H1 (cell line): Measurements from ENCODE around the gene RELN.

Source experiments
- CTCF ChIP-seq, 3 experiments: IDR thresholded peaks; 1 replicate in 2 of 3; 2 replicates in 1 of 3; pipeline versions ENCODE4 v1.5.1 to v1.6.1; 2011; ENCODE audit warnings: low read length in 3 of 3, mild to moderate bottlenecking in 3 of 3, inconsistent platforms in 2 of 3, low read depth in 1 of 3, moderate library complexity in 1 of 3; ENCODE audit not compliant: insufficient read depth in 1 of 3; ENCODE audit errors: control extremely low read depth in 1 of 3
- HDAC6 ChIP-seq: IDR thresholded peaks from one replicate; pipeline ENCODE4 v1.7.1; 2012; ENCODE audit warnings: low read depth, mild to moderate bottlenecking, inconsistent platforms, low read length, moderate library complexity
- POLR2A ChIP-seq, 2 experiments: IDR thresholded peaks; 1 replicate in 1 of 2; 2 replicates in 1 of 2; pipeline ENCODE4 v1.6.1; 2011; ENCODE audit warnings: low read depth in 2 of 2, low read length in 2 of 2, mild to moderate bottlenecking in 2 of 2; ENCODE audit errors: control extremely low read depth in 1 of 2
- POLR2AphosphoS5 ChIP-seq: IDR thresholded peaks from 2 replicates; pipeline ENCODE4 v1.6.1; 2011; ENCODE audit warnings: low read depth, low read length
- RAD21 ChIP-seq, 2 experiments: IDR thresholded peaks in 1 of 2; conservative IDR thresholded peaks in 1 of 2; 2 replicates each; pipeline ENCODE4 v1.6.1; 2011; ENCODE audit warnings: low read depth in 2 of 2, low read length in 2 of 2, improper control_type of control experiment in 1 of 2, inconsistent platforms in 1 of 2, mild to moderate bottlenecking in 1 of 2, moderate library complexity in 1 of 2

DNA sequence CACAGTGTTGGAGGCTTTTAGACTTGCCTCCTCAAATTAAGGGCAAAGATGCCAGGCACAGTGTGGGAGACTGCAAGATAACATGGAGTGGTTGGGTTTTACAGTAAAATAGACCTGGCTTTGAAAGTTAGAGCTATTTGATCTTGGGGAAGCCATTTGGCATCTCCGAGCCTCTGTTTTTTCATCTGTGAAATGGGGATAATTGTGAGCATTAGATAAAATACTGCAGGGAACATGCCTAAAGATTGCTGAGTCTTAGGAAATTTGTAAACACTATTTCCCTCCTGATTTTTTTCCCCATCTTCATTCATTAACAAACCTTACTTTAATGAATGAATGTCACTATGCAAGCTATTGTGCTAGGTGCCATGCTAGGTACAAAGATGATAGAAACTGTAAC lies 302.2 kb downstream of the RELN start:
- TF ChIP-seq RAD21 (IDR thresholded peaks at IDR 0.05 in 1 of 2, conservative IDR thresholded peaks at IDR 0.05 in 1 of 2; ENCODE audit: low read depth in 2 of 2, low read length in 2 of 2) (no peak), POLR2AphosphoS5 (no peak), CTCF (IDR thresholded peaks at IDR 0.05; ENCODE audit: control extremely low read depth in 1 of 3, insufficient read depth in 1 of 3, low read depth in 1 of 3, low read length in 3 of 3) (no peak), POLR2A (IDR thresholded peaks at IDR 0.05; ENCODE audit: control extremely low read depth in 1 of 2, low read depth in 2 of 2, low read length in 2 of 2) (no peak), HDAC6 (no peak)
